SU-DHL-6 (cell line): ENCODE data around the gene NOTCH2.

Source experiments
- CTCF ChIP-seq: fragments of 200-600 bp; sonication (generic); IDR thresholded peaks from one replicate; pipeline ENCODE4 v1.5.1; 2017; ENCODE audit warnings: antibody characterized with exemption, mild to moderate bottlenecking, low read length, moderate library complexity; ENCODE audit not compliant: insufficient read depth, poor library complexity, severe bottlenecking
- EZH2phosphoT487 ChIP-seq: fragments of 200-600 bp; sonication (generic), shearing (Covaris generic); conservative IDR thresholded peaks from 2 replicates; pipeline ENCODE4 v1.6.1; 2018; ENCODE audit warnings: mild to moderate bottlenecking, antibody characterized with exemption, low read length, moderate library complexity, mixed read lengths

- peak; percentile 86 for TF ChIP-seq CTCF
- TF ChIP-seq EZH2phosphoT487 = no peak
These were observed 120.9 kb downstream of the NOTCH2 start for GRCh38 chr1:119948342-119949214.
